C4-2B (cell line): ENCODE measurements around the gene PPP1R3D.
A peak's percentile ranks its signal among the peaks of the same experiment; 100 is the strongest.

Source experiments
- H3K27ac ChIP-seq: fragments of 450-650 bp; 2 replicates; pipeline ENCODE4 v1.5.1; 2017
- CTCF ChIP-seq: fragments of 450-650 bp; conservative IDR thresholded peaks from 2 replicates; pipeline ENCODE4 v1.5.1; 2017; ENCODE audit warnings: mild to moderate bottlenecking
- ZFX ChIP-seq: fragments of 450-650 bp; IDR thresholded peaks from 2 replicates; pipeline ENCODE4 v1.6.1; 2017

PPP1R3D gene

GRCh38 chr20:59939052-59939878, 840 bp downstream of the PPP1R3D start:
- TF ChIP-seq CTCF = no peak
- peak; percentile 94 for TF ChIP-seq ZFX
- H3K27ac ChIP-seq = peak overlapping the region; percentile 92

GRCh38 chr20:59938696-59939051, 1.4 kb downstream of the PPP1R3D start:
- TF ChIP-seq ZFX = no peak
- no peak for TF ChIP-seq CTCF
- no peak overlapping the region; the same call in 1 of the 2 replicates for H3K27ac ChIP-seq

GRCh38 chr20:59938221-59938620, 1.9 kb downstream of the PPP1R3D start:
- TF ChIP-seq CTCF = no peak
- no peak for TF ChIP-seq ZFX
- no peak overlapping the region for H3K27ac ChIP-seq

- no peak overlapping the region for H3K27ac ChIP-seq
- TF ChIP-seq ZFX (no peak), CTCF (no peak)
Measured at GRCh38 chr20:59937150-59937549, 3.0 kb downstream of the PPP1R3D start.

DNA sequence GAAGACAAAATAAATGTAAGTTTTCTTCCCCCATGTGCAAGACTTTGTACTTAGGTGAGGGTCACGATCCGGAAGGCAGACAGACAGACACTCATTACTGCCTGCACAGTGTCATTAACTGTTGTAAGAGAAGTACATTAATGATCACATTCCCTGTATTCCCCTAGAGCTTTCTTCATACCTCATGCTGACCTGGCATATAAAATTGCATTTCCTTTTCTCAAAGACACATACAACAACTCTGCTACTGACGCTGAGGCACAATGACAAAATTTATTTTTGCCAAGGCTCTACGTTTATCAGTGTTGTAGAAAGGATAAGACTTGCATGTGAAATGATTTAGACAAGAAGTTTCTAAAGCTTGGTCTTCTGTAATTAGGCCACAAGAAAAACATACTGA, 3.7 kb downstream of the PPP1R3D start:
- TF ChIP-seq ZFX (no peak), CTCF (no peak)
- H3K27ac ChIP-seq = no peak overlapping the region

- H3K27ac ChIP-seq = no peak overlapping the region
- TF ChIP-seq CTCF = no peak
- no peak for TF ChIP-seq ZFX
Measured at GRCh38 chr20:59935457-59936185, 4.5 kb downstream of the PPP1R3D start.

DNA sequence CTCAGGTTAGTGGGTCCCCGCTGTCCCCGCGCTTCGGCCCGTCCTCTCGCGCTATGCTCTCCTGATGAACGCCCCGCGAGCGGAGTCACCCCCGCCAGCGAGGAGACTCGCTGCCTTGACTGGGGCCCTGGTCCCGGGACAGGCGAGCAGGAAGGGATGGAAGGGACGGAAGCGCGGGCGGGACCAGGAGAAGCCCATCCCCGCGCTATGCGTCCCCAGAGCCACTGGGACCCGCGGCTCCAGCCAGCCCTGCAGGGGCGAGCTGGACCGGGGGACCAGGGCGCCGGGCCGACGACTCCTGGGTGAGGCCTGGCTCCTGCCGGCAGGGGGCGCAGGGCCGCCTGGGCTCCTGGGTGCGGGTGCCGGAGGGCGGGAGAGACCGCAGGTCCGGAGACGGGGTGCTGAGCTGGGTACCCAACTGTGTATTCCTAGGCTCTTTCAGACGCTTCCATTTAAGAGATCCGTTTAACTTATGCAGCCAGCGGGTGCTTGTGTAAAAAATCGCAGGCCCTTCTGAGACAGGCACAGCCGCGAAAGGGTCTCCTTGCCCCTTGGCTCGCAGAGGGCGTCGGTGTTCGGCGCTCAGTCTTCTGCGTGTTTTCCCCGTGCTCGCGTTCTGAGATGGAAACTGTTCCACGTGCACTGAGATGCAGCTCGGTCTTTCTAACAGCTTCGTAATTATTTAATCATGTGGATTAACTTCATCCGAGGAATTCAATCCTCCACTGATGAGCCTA, 6.1 kb downstream of the PPP1R3D start:
- H3K27ac ChIP-seq = no peak overlapping the region
- TF ChIP-seq CTCF (peak; percentile 86), ZFX (no peak)
